ENCODE data around the gene FEV.

FEV gene

GRCh38 chr2:218985021-218985324 is at the start of gene FEV:
TSS of gene FEV (minus strand) at chr2:218985184. CDS start at chr2:218985075, 109 bp downstream.
- no peak for DNase-seq

- DNase-seq: no peak
Observed at GRCh38 chr2:219032051-219032745, 47.2 kb upstream of the FEV start.

- no peak for DNase-seq
Observed at GRCh38 chr2:219031005-219031738, 46.2 kb upstream of the FEV start.

- no peak for DNase-seq
Observed at GRCh38 chr2:219030177-219030940, 45.4 kb upstream of the FEV start.

GRCh38 chr2:219029829-219030165 is 44.8 kb upstream of the FEV start:
- peak; percentile 72 for DNase-seq

- DNase-seq: no peak
Observed at GRCh38 chr2:219028996-219029828, 44.2 kb upstream of the FEV start.

- no peak for DNase-seq
Observed at GRCh38 chr2:219028141-219028540, 43.2 kb upstream of the FEV start.

GRCh38 chr2:219027511-219028055 is 42.6 kb upstream of the FEV start:
- no peak for DNase-seq

GRCh38 chr2:219026946-219027345 is 42.0 kb upstream of the FEV start:
- DNase-seq: no peak

- no peak for DNase-seq
Observed at GRCh38 chr2:219025637-219026585, 40.9 kb upstream of the FEV start.

- DNase-seq: no peak
Observed at GRCh38 chr2:219024059-219024458, 39.1 kb upstream of the FEV start.

- no peak for DNase-seq
Observed at GRCh38 chr2:219023045-219023605, 38.1 kb upstream of the FEV start.

GRCh38 chr2:219022616-219023015 is 37.6 kb upstream of the FEV start:
- DNase-seq: no peak

- no peak for DNase-seq
Observed at GRCh38 chr2:219022041-219022440, 37.1 kb upstream of the FEV start.

GRCh38 chr2:219021591-219021990 is 36.6 kb upstream of the FEV start:
- DNase-seq: no peak

- DNase-seq: no peak
Observed at GRCh38 chr2:219020604-219021365, 35.8 kb upstream of the FEV start.

- no peak for DNase-seq
Observed at GRCh38 chr2:219019436-219019835, 34.5 kb upstream of the FEV start.

- no peak for DNase-seq
Observed at GRCh38 chr2:219018726-219019125, 33.7 kb upstream of the FEV start.

- DNase-seq: no peak
Observed at GRCh38 chr2:219018286-219018685, 33.3 kb upstream of the FEV start.

- DNase-seq: no peak
Observed at GRCh38 chr2:219017201-219017931, 32.4 kb upstream of the FEV start.

Measured in RPMI8226 (cell line).